Cardiac fibroblast (primary cell): Measurements from ENCODE around the gene GHITM.
A peak's percentile ranks its signal among the peaks of the same experiment; 100 is the strongest.
"Not testable (repeated sequence)": the region's sequence is repeated elsewhere in the genome, so short reads cannot be mapped to it uniquely, and the experiment has no call there.

Experiments used
- DNase-seq, 2 donors: peaks; one replicate each; pipeline versions ENCODE4 v3.0.0 to v3.0.0-alpha.2; 2010; ENCODE audit warnings: low read depth in 2 of 2
- H3K4me3 ChIP-seq, 2 donors: replicated peaks in 1 of 2; 1 replicate in 1 of 2; 2 replicates in 1 of 2; pipeline ENCODE4 v1.5.1; 2011; ENCODE audit warnings: low read depth in 2 of 2, low read length in 2 of 2, mild to moderate bottlenecking in 2 of 2, moderate library complexity in 1 of 2
- CTCF ChIP-seq: IDR thresholded peaks from one replicate; pipeline ENCODE4 v1.5.1; 2011; ENCODE audit warnings: low read depth, mild to moderate bottlenecking, low read length, inconsistent platforms

Gene GHITM

GRCh38 chr10:84178160-84178609 lies 38.9 kb downstream of the GHITM start:
- no peak for TF ChIP-seq CTCF
- no peak for DNase-seq
- no peak overlapping the region for H3K4me3 ChIP-seq

DNA sequence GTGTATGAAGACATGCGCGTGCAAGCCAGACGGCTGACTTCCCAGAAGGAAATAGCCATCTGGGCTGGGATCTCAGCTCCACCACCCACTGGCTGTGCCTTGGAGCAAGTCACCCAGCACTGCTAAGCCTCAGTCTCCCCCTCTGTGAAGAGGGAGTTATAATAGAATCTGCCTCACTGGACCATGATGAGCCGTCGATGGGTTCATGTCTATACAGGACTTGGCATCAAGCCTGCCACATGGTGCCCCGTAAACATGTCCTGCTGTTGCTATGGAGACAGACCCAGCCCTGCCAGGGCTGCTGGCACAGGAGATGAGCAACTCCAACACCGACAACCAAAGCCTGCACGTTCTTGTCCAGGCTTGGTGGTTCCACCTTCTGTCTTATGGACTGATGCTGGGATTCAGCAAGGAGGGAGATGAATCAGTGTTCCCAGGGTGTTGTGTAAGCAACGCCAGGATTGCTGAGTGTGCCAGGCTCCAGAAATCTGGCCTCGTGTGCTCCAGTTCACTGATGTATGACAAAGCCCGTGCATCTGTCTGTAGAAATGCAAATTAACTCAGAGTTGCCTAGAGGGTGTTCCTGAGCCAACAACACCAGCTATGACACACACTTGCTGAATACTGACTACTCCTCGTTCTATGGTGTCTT lies 39.9 kb downstream of the GHITM start:
- H3K4me3 ChIP-seq: no peak overlapping the region
- peak; percentile 21 to 48 for DNase-seq
- TF ChIP-seq CTCF: no peak

DNA sequence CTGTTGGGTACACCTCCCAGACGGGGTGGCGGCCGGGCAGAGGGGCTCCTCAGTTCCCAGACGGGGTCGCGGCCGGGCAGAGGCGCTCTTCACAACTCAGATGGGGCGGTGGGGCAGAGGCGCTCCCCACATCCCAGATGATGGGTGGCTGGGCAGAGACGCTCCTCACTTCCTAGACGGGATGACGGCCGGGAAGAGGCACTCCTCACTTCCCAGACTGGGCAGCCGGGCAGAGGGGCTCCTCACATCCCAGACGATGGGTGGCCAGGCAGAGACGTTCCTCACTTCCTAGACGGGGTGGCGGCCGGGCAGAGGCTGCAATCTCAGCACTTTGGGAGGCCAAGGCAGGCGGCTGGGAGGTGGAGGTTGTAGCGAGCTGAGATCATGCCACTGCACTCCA lies 41.1 kb downstream of the GHITM start:
- DNase-seq, H3K4me3 ChIP-seq: not testable (repeated sequence)

DNA sequence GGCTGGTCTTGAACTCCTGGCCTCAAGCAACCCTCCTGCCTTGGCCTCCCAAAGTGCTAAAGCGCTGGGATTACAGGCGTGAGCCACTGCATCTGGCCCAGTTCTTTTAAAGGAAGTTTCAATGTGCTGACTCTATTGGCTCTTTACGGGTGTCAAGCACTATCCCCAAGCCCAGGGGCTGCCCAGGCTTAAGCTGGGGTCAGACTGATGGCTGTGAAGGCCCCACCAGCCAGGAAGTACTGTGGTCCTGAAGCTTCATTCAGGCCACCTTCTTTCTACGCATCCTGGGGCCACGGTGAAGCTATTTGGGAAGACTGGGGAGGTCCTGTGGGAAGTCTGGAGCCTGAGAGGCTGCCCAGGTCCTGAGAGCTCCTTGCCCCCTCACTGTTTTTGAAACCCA lies 42.3 kb downstream of the GHITM start:
- H3K4me3 ChIP-seq: no peak overlapping the region
- TF ChIP-seq CTCF: no peak
- no peak for DNase-seq

GRCh38 chr10:84184517-84184916 lies 45.2 kb downstream of the GHITM start:
- H3K4me3 ChIP-seq: no peak overlapping the region
- no peak for TF ChIP-seq CTCF
- DNase-seq: no peak

DNA sequence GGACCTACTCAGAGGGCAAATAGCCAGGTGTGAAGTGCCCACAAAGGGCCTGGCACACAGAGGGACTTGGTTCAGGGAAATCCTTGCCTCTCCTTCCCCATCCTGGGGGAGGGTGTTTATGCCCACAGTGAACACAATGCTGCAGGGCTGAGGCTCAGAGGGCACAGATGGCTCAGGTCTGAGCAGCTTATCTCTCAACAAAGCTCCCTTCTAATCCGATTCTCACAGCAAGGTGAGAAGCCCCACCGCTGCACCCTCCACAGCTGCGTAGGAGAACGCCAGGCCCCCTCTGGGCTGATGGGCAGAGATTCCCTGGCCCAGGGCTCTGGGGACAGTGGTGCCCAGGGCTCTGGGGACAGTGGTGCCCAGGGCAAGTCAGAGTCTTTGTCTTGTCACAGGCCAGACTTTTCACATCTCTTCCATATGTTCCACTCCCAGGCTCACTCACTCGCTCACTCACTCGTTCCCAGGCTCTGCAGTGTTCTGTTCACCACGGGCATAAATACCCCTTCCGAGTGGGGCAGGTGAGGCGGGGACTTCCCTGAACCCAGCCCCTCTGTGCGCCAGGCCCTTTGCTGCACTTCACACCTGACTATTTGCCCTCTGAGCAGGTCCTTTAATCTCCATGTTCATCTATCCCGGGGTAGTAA lies 46.3 kb downstream of the GHITM start:
- no peak for TF ChIP-seq CTCF
- no peak for DNase-seq
- no peak overlapping the region for H3K4me3 ChIP-seq

DNA sequence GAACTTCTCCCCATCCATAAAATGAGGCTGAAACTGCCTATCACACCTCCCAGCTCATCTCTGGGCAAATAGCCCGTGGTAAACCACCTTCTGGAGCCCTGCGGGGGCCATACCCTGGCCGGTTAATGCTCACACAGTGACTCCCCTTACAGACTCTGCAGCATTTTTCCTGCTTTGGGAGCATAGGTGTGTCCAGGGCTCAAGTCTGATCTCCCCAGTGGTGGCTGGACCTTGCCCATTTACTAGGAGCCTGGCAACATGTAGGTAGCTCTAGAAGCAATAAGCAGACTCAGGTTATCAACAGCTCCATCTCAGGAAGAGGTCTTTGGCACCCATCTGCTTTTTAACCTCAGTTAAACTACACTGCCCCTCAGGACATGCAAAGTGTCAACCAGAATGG lies 49.5 kb downstream of the GHITM start:
- no peak overlapping the region for H3K4me3 ChIP-seq
- TF ChIP-seq CTCF: no peak
- DNase-seq: no peak
